Ovary (tissue), 9 donors: Measurements from ENCODE around the gene JAK2. TPM values are rescaled to one million over a fixed set of nuclear protein-coding genes. Genes with fewer than 3 reads are reported as not detected.

Experiments
- DNase-seq, 5 donors: peaks; one replicate each; pipeline ENCODE4 v3.0.0-alpha.2; 2019 to 2020
- H3K27ac ChIP-seq, 2 donors: fragments of 200-600 bp; one replicate each; pipeline versions ENCODE4 v1.5.1 to v1.8.0; 2019 to 2022
- H3K27me3 ChIP-seq: fragments of 200-600 bp; one replicate; pipeline ENCODE4 v1.8.0; 2022
- H3K36me3 ChIP-seq: fragments of 200-600 bp; sonication (generic); one replicate; pipeline ENCODE4 v1.5.1; 2019
- H3K4me1 ChIP-seq: one replicate; pipeline ENCODE4 v1.8.1; 2013; ENCODE audit warnings: mild to moderate bottlenecking, moderate library complexity; ENCODE audit not compliant: insufficient read depth
- H3K4me3 ChIP-seq: fragments of 200-600 bp; sonication (generic); one replicate; pipeline ENCODE4 v1.5.1; 2017
- H3K9me3 ChIP-seq, 2 donors: fragments of 200-600 bp in 1 of 2; sonication (generic) in 1 of 2; one replicate each; pipeline versions ENCODE4 v1.5.1 to v1.8.1; 2013 to 2019; ENCODE audit warnings: mild to moderate bottlenecking in 1 of 2, moderate library complexity in 1 of 2
- CTCF ChIP-seq, 3 donors: fragments of 450-650 bp in 2 of 3; fragments of 200-600 bp in 1 of 3; IDR thresholded peaks; one replicate each; pipeline versions ENCODE4 v1.5.1 to v1.8.0; 2016 to 2022; ENCODE audit warnings: antibody characterized with exemption in 3 of 3, mild to moderate bottlenecking in 1 of 3
- EP300 ChIP-seq: sonication (generic); formaldehyde crosslinking; IDR thresholded peaks from one replicate; pipeline ENCODE4 v1.6.1; 2017; ENCODE audit warnings: antibody characterized with exemption
- POLR2A ChIP-seq: fragments of 450-650 bp; IDR thresholded peaks from one replicate; pipeline ENCODE4 v1.6.1; 2017; ENCODE audit warnings: antibody characterized with exemption, mild to moderate bottlenecking, moderate library complexity
- WGBS, 3 donors: extraction: QIAGEN DNeasy Blood & Tissue Kit in 1 of 3; methylation state at CpG; one replicate each; pipeline versions ENCODE4 v1.1.5 to v1.1.7; 2013 to 2017; 5-methylcytosine and 5-hydroxymethylcytosine counted together
- intact Hi-C, 4 donors: fragments of 100-400 bp; cut with DNase I; formaldehyde crosslinking; loops; one replicate each; pipeline versions ENCODE4 v1.11.0 to v1.15.1; 2022 to 2023
- polyA plus RNA-seq, 2 donors: library from polyadenylated mRNA; stranded (reverse); fragments of 200-250 nt in 1 of 2; fragments of 350-450 nt in 1 of 2; fragmentation: Illumina TruSeq in 1 of 2; extraction: RNeasy Lipid Tissue Mini Kit (QIAGEN cat#74804) in 1 of 2; gene quantifications; one replicate each; pipeline ENCODE4 v1.2.3, GENCODE V29; 2013 to 2014
- total RNA-seq, 7 donors: library from RNA; depleted of rRNA in 2 of 7; stranded (reverse); fragments of >200 nt in 2 of 7; fragmentation: NEBNext Ultra II Directional in 3 of 7; extraction: Animal tissue kit (Norgen Biotek cat#: 25700) in 3 of 7; gene quantifications; one replicate each; pipeline versions ENCODE4 v1.1.0 to v1.2.4, GENCODE V29; 2016 to 2023
- donor health status: DM: no; HTN: no; CAD: no; lungs with moderate emphysema.
- donor health status: DM: no; HTN: no; CAD: no.
- donor health status: Bipolar disorder and iron deficiency.
- donor health status: DM: yes; HTN: yes; CAD: no.
- donor health status: DM: no; HTN: no; CAD: no.
- donor health status: DM: yes; HTN: yes; CAD: no.

The JAK2 gene
- total and polyA plus RNA-seq, 9 donors: 8.6 to 31.4 (median 18.4) TPM

GRCh38 chr9:4973246-4973645 lies 11.8 kb upstream of the JAK2 start:
- H3K36me3 ChIP-seq: no peaks in the 10 kb centered on the region
- no peak for TF ChIP-seq CTCF (IDR thresholded peaks at IDR 0.05)
- no peak for TF ChIP-seq POLR2A
- no peak for TF ChIP-seq EP300
- no peak for DNase-seq
- no peak overlapping the region for H3K27ac ChIP-seq
- intact Hi-C loops: no loop called here
- H3K9me3 ChIP-seq: no peaks in the 10 kb centered on the region
- H3K4me1 ChIP-seq: no peaks in the 10 kb centered on the region
- no peak overlapping the region for H3K4me3 ChIP-seq
- 55 to 69% (median 59%) methylated on average over 1 of the region's 1 CpG for WGBS, 3 donors
- no peaks in the 10 kb centered on the region for H3K27me3 ChIP-seq

- TF ChIP-seq CTCF (IDR thresholded peaks at IDR 0.05) (no peak), POLR2A (no peak), EP300 (no peak)
- intact Hi-C loops: no loop called here
- no peak for DNase-seq
- Histone ChIP-seq H3K27ac (no peak overlapping the region), H3K9me3 (no peaks in the 10 kb centered on the region), H3K27me3 (no peaks in the 10 kb centered on the region), H3K36me3 (no peaks in the 10 kb centered on the region), H3K4me3 (no peak overlapping the region), H3K4me1 (no peaks in the 10 kb centered on the region)
- 59 to 81% (median 74%) methylated on average over 1 of the region's 1 CpG for WGBS, 3 donors
Measured at GRCh38 chr9:4973902-4974301, 11.2 kb upstream of the JAK2 start.

- Histone ChIP-seq H3K9me3 (no peaks in the 10 kb centered on the region), H3K4me1 (peaks cover 6% of the 10 kb centered on the region), H3K4me3 (no peak overlapping the region), H3K27me3 (no peaks in the 10 kb centered on the region), H3K27ac (no peak overlapping the region), H3K36me3 (no peaks in the 10 kb centered on the region)
- no peak for TF ChIP-seq POLR2A
- no peak for TF ChIP-seq CTCF (IDR thresholded peaks at IDR 0.05)
- TF ChIP-seq EP300: no peak
- WGBS, 3 donors: 51 to 80% (median 78%) methylated on average over 2 of the region's 2 CpGs
- DNase-seq: no peak
- intact Hi-C loops: no loop called here
Measured at GRCh38 chr9:4979239-4979638, 5.8 kb upstream of the JAK2 start.

- Histone ChIP-seq H3K9me3 (no peaks in the 10 kb centered on the region), H3K4me3 (no peak overlapping the region), H3K36me3 (no peaks in the 10 kb centered on the region), H3K27ac (no peak overlapping the region), H3K4me1 (peaks cover 6% of the 10 kb centered on the region), H3K27me3 (no peaks in the 10 kb centered on the region)
- no peak for DNase-seq
- intact Hi-C loops: loop anchor here (10.0 kb wide), 4 partner anchors 125 to 305 kb away; partner anchors contain the start of genes RCL1 (in 4 of the 4) and CDC37L1 (in 1 of the 4)
- WGBS, 3 donors: 84 to 92% (median 86%) methylated on average over 4 of the region's 4 CpGs
- TF ChIP-seq CTCF (IDR thresholded peaks at IDR 0.05): no peak
- no peak for TF ChIP-seq POLR2A
- no peak for TF ChIP-seq EP300
Measured at GRCh38 chr9:4980086-4980727, 4.9 kb upstream of the JAK2 start.
